GM19467 (cell line): Measurements from ENCODE around the gene HDGFL2.
"Not testable (repeated sequence)": the region's sequence is repeated elsewhere in the genome, so short reads cannot be mapped to it uniquely, and the experiment has no call there.

Source experiments
- ATAC-seq: cut with Tn5 transposase; IDR thresholded peaks from one replicate; pipeline ENCODE4 v1.9.1; 2021; ENCODE audit warnings: mild to moderate bottlenecking, moderate library complexity; ENCODE audit not compliant: unreplicated experiment

HDGFL2 gene

GRCh38 chr19:4529924-4530522 lies 57.9 kb downstream of the HDGFL2 start:
- ATAC-seq: no peak

GRCh38 chr19:4531562-4532165 lies 59.6 kb downstream of the HDGFL2 start:
- ATAC-seq: no peak

GRCh38 chr19:4533334-4533733 lies 61.2 kb downstream of the HDGFL2 start:
- ATAC-seq: no peak

GRCh38 chr19:4533835-4534424 lies 61.8 kb downstream of the HDGFL2 start:
- ATAC-seq: no peak

DNA sequence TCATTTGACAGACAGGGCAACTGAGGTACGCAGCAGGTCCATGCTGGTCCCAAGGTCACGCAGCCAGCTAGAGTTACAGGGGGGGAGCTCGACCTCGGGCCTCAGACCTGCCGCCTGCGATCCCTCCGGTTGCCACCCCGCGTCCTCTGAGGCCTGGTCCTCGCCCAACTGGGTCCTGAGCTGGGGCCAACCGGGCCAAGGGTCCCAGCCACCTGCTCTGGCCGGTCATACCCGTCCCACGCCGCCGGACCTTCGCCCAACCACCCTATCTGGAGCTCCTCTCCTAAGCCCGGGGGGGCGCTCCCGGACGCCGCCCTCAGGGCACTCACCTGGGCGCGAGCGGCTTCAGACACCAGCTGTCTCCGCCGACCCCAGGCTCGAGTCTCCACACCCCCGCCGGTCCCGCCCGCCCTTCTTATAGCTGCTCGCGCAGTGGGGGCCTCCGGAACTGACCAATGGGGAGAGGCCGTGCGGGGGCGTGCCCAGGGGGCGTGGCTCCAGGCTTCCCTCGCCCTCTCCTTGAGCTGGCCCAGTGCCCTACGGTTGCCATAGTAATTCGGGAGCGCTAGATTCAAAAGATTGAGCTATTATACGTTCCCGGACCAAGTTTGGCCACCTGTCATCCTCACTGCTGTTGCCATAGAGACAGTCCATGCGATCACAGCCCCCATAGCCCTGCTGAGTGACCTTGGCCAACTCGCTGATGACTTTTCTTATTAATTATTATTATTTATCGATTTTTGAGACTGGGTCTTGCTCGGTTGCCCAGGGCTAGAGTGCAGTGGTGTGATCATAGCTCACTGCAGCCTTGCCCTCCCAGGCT lies 63.0 kb downstream of the HDGFL2 start, which contains the start of gene PLIN5:
PLIN5 (minus strand) TSS at position 389 of the 823 bp plus-strand sequence. CDS start 1,150 bp downstream, outside the sequence.
- no peak for ATAC-seq

- no peak for ATAC-seq
These were observed 64.7 kb downstream of the HDGFL2 start for GRCh38 chr19:4536798-4537197.

DNA sequence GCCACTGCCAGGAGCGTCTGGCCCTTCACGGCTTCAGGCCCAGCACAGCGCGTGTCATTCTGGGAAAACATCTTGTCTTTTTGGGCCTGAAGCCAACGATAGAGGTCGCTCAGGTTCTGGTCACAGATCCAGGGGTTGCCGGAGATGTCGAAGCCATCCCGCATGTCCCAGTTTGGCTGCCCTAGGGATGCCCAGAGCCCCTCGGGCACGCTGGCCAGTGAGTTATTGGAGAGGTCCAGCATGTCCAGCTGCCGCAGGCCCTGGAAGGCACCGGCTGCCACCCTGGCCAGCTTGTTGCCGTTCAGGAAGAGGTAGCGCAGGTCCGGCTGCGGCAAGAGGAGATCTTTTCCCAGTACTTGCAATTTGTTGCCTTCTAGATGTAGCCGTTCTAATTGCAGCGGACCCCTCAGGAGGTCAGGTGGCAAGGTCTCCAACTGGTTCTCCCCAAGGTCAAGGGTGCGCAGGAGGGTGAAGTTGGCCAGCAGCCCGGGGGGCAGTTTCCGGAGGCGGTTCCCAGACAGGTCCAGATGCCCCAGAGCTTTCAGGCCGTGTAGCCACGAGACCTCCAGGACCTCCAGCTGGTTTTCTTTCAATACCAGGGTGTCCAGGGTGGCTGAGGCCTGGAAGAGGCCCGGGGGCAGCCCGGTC lies 66.0 kb downstream of the HDGFL2 start:
- ATAC-seq: no peak

- ATAC-seq: no peak
These were observed 66.5 kb downstream of the HDGFL2 start for GRCh38 chr19:4538601-4538954.

- ATAC-seq: no peak
These were observed 67.1 kb downstream of the HDGFL2 start for GRCh38 chr19:4539169-4539692.

- no peak for ATAC-seq
These were observed 67.8 kb downstream of the HDGFL2 start, which contains the start of gene LRG1 for GRCh38 chr19:4539693-4540581. Gene LRG1 (minus strand): TSS chr19:4540036. CDS start chr19:4540013, 23 bp downstream.

- no peak for ATAC-seq
These were observed 69.2 kb downstream of the HDGFL2 start for GRCh38 chr19:4541114-4541805.

- not testable (repeated sequence) for ATAC-seq
These were observed 69.7 kb downstream of the HDGFL2 start for GRCh38 chr19:4541806-4542145.

DNA sequence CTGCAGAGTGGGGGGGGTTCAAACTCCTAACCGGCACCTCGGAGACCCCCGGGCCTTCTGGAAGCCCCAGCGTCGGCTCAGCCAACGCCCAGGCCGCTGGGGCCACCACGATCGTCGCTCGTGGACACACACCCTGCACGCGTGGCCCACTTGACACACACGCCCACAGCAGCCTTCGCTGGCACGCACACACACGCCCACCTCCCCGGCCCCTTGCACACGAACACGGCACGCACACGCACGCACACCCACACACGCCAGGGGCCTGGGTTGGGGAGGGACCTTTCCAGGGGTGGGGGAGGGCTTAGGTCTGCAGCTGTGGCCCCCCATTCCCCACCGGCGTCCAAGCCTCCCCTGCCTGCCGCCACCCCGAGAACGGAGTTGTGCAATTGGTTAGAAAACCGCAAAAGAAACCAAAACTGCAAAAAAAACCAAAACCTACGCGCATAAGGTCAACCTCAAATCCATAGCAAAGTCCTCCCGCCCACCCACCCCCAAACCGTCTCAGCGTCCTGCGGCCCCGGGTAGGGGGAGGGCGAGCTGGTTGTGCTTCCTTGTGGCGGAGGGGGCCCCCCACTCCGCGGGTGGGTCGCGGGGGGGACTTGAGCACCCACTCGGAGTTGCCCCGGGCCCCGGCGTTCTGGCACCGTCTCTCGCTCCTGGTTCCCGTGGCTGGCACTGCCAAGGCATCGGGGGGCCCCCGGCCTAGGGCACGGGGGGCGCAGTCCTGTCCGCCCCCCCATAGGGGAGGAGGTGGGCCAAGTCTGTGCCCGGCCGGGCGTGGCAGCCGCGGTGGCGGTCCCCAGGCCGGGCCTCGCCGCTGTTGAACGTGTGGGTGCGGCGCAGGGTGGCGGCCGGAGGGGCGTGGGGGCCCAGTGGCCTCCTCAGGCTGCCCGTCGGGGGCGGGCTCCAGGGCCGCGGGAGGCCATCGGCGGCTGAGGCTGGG lies 71.1 kb downstream of the HDGFL2 start:
- ATAC-seq: no peak

DNA sequence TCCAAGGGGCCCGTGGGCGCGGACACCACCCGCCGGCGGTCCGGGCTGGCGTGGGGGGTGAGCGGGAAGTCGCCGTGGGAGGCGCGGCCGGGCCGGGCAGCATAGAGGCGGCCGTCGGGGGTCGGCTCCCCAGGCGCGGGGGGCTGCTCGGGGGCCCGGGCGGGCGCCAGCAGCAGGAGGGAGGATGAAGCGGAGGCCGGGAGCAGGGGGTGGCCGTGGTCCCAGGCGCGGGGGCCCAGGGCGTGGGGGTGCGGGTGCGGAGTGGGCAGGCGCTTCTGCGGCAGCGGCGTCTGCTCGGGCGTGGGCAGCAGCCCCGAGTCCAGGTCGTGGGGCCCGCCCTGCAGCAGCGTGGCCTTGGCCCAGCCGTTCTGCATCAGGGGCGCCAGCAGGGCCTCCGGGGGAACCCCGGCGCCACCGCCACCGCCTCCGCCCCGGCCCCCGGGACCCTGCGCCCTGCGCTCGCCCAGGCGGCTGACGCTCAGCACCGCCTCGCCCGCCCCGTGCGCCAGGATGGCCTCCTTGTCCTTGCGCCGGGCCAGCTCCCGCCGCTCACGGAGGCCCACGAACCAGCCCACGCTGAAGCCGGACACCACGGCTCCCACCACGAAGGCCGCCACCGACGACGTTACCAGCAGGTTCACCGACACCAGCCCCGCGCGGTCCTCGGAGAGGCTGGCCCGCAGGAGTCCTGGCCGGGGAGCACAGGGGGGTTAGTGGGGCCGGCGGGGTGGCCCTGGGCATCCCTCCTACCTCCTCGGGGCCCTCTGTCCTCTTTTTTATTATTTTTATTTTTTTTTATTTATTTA lies 71.9 kb downstream of the HDGFL2 start:
- ATAC-seq: no peak

GRCh38 chr19:4547303-4548237 lies 75.5 kb downstream of the HDGFL2 start:
- no peak for ATAC-seq

- no peak for ATAC-seq
These were observed 76.1 kb downstream of the HDGFL2 start for GRCh38 chr19:4548238-4548584.
